CD14-positive monocyte (primary cell): Measurements from ENCODE around the gene DCLK2. TPM values are rescaled to one million over a fixed set of nuclear protein-coding genes. Genes with fewer than 3 reads are reported as not detected.

Experiments
- DNase-seq, 3 donors: peaks; one replicate each; pipeline ENCODE4 v3.0.0-alpha.2; 2011 to 2022
- H2AFZ ChIP-seq: 2 replicates; pipeline ENCODE4 v1.6.0; 2012; ENCODE audit warnings: mild to moderate bottlenecking, low read depth, low read length, inconsistent platforms; ENCODE audit not compliant: insufficient read depth, poor library complexity, severe bottlenecking
- H3K27ac ChIP-seq, 2 donors: 1 replicate in 1 of 2; 2 replicates in 1 of 2; pipeline ENCODE4 v1.5.1; 2012 to 2013; ENCODE audit warnings: low read length in 2 of 2, control low read depth in 1 of 2, inconsistent platforms in 1 of 2, low read depth in 1 of 2, mild to moderate bottlenecking in 1 of 2
- H3K27me3 ChIP-seq, 2 donors: one replicate each; pipeline versions ENCODE4 v1.6.0 to v1.6.1; 2011 to 2013; ENCODE audit warnings: low read length in 2 of 2; ENCODE audit not compliant: control insufficient read depth in 2 of 2, insufficient read depth in 2 of 2
- H3K36me3 ChIP-seq, 2 donors: replicated peaks in 1 of 2; 1 replicate in 1 of 2; 2 replicates in 1 of 2; pipeline versions ENCODE4 v1.5.1 to v1.6.1; 2012 to 2013; ENCODE audit warnings: low read length in 2 of 2, control low read depth in 1 of 2, inconsistent platforms in 1 of 2, mild to moderate bottlenecking in 1 of 2; ENCODE audit not compliant: insufficient read depth in 2 of 2, control insufficient read depth in 1 of 2
- H3K4me1 ChIP-seq, 2 donors: 1 replicate in 1 of 2; 2 replicates in 1 of 2; pipeline versions ENCODE4 v1.5.1 to v1.6.1; 2012 to 2013; ENCODE audit warnings: low read length in 2 of 2, control low read depth in 1 of 2, inconsistent platforms in 1 of 2, mild to moderate bottlenecking in 1 of 2, moderate library complexity in 1 of 2; ENCODE audit not compliant: insufficient read depth in 2 of 2, control insufficient read depth in 1 of 2
- H3K4me2 ChIP-seq: replicated peaks from 2 replicates; pipeline ENCODE3; 2012; ENCODE audit warnings: low read length, moderate library complexity, mild to moderate bottlenecking; ENCODE audit not compliant: poor library complexity, severe bottlenecking; ENCODE audit errors: extremely low read depth
- H3K4me3 ChIP-seq, 3 experiments: fragments of 200-600 bp in 1 of 3; sonication (generic) in 1 of 3; replicated peaks in 1 of 3; 1 replicate in 2 of 3; 2 replicates in 1 of 3; pipeline ENCODE4 v1.5.1; 2011 to 2013; ENCODE audit warnings: low read length in 3 of 3, mild to moderate bottlenecking in 3 of 3, control low read depth in 2 of 3, low read depth in 2 of 3, inconsistent platforms in 1 of 3, moderate library complexity in 1 of 3
- H3K79me2 ChIP-seq: 2 replicates; pipeline ENCODE4 v1.6.0; 2012; ENCODE audit warnings: mild to moderate bottlenecking, control low read depth, inconsistent platforms, low read length, moderate library complexity; ENCODE audit not compliant: insufficient read depth
- H3K9ac ChIP-seq: 2 replicates; pipeline ENCODE4 v1.6.0; 2017; ENCODE audit warnings: low read length, mild to moderate bottlenecking; ENCODE audit not compliant: insufficient read depth, poor library complexity, severe bottlenecking
- H3K9me3 ChIP-seq, 2 donors: replicated peaks in 1 of 2; 1 replicate in 1 of 2; 2 replicates in 1 of 2; pipeline versions ENCODE4 v1.5.1 to v1.6.1; 2012 to 2013; ENCODE audit warnings: low read length in 2 of 2, control low read depth in 1 of 2; ENCODE audit not compliant: control insufficient read depth in 1 of 2, insufficient read depth in 1 of 2
- H4K20me1 ChIP-seq: 2 replicates; pipeline ENCODE4 v1.6.0; 2012; ENCODE audit warnings: mild to moderate bottlenecking, low read length, control low read depth, moderate library complexity; ENCODE audit not compliant: insufficient read depth
- H3K27ac Mint-ChIP-seq, 7 donors: one replicate each; pipeline ENCODE4 v1.8.0; 2020; ENCODE audit warnings: mild to moderate bottlenecking in 7 of 7, mixed read lengths in 7 of 7, moderate library complexity in 6 of 7, inconsistent platforms in 2 of 7
- H3K27me3 Mint-ChIP-seq, 3 donors: one replicate each; pipeline ENCODE4 v1.8.0; 2021 to 2022; ENCODE audit warnings: low read depth in 3 of 3, mild to moderate bottlenecking in 3 of 3, mixed read lengths in 3 of 3, moderate library complexity in 3 of 3, inconsistent platforms in 1 of 3
- H3K36me3 Mint-ChIP-seq, 2 donors: one replicate each; pipeline ENCODE4 v1.8.0; 2020; ENCODE audit warnings: mixed read lengths in 2 of 2, inconsistent platforms in 1 of 2, mild to moderate bottlenecking in 1 of 2
- H3K4me1 Mint-ChIP-seq: one replicate; pipeline ENCODE4 v1.8.0; 2020; ENCODE audit warnings: mild to moderate bottlenecking, mixed read lengths
- H3K4me3 Mint-ChIP-seq, 2 donors: one replicate each; pipeline ENCODE4 v1.8.0; 2020; ENCODE audit warnings: mild to moderate bottlenecking in 2 of 2, mixed read lengths in 2 of 2, moderate library complexity in 1 of 2
- H3K9me3 Mint-ChIP-seq, 7 donors: one replicate each; pipeline ENCODE4 v1.8.0; 2020 to 2022; ENCODE audit warnings: mixed read lengths in 7 of 7, mild to moderate bottlenecking in 6 of 7, moderate library complexity in 6 of 7, inconsistent platforms in 2 of 7
- CTCF ChIP-seq: fragments of 200-600 bp; IDR thresholded peaks from one replicate; pipeline ENCODE4 v1.8.0; 2022; ENCODE audit warnings: antibody characterized with exemption, mild to moderate bottlenecking
- WGBS: methylation state at CpG from one replicate; pipeline ENCODE4 v1.1.5; 2013; ENCODE audit warnings: missing lambda C conversion rate; ENCODE audit not compliant: insufficient coverage; 5-methylcytosine and 5-hydroxymethylcytosine counted together
- intact Hi-C, 2 donors: fragments of 100-400 bp; cut with micrococcal nuclease; formaldehyde crosslinking; loops; one replicate each; pipeline versions ENCODE4 v1.15.0 to v1.15.1; 2023
- polyA plus RNA-seq, 3 donors: library from polyadenylated mRNA; depleted of rRNA in 1 of 3; unstranded in 2 of 3; stranded (reverse) in 1 of 3; fragments of 300-500 nt in 2 of 3; fragments of >200 nt in 1 of 3; fragmentation: Illumina TruSeq in 2 of 3; gene quantifications; 1 replicate in 2 of 3; 2 replicates in 1 of 3; pipeline ENCODE4 v1.2.3, GENCODE V29; 2012 to 2021

Gene DCLK2
- polyA plus RNA-seq, 3 donors = 0.13 TPM; not detected in 2

- H3K4me3 Mint-ChIP-seq = no peak overlapping the region
- H3K27ac Mint-ChIP-seq = no peak overlapping the region
- Histone ChIP-seq H3K27ac (no peak overlapping the region), H3K36me3 (no peaks in the 10 kb centered on the region), H3K79me2 (no peaks in the 10 kb centered on the region), H3K9me3 (no peaks in the 10 kb centered on the region), H3K4me2 (no peak overlapping the region), H3K27me3 (no peaks in the 10 kb centered on the region), H2AFZ (no peak overlapping the region), H3K9ac (no peak overlapping the region), H4K20me1 (no peaks in the 10 kb centered on the region), H3K4me1 (no peaks in the 10 kb centered on the region), H3K4me3 (no peak overlapping the region)
- no peak for TF ChIP-seq CTCF
- intact Hi-C loops = no loop called here
- H3K9me3 Mint-ChIP-seq = peaks cover 0 to 4% (median 0%) of the 10 kb centered on the region in 7 donors
- H3K27me3 Mint-ChIP-seq = peaks cover 0 to 3% (median 0%) of the 10 kb centered on the region in 3 donors
- no peak for DNase-seq
- WGBS = no CpG with 5 or more reads among the region's 4 CpGs
- H3K36me3 Mint-ChIP-seq = no peaks in the 10 kb centered on the region
- peaks cover 9% of the 10 kb centered on the region for H3K4me1 Mint-ChIP-seq
Measured at GRCh38 chr4:150178161-150178560, 99.9 kb downstream of the DCLK2 start.

- intact Hi-C loops = no loop called here
- no peak overlapping the region for H3K4me3 Mint-ChIP-seq
- Histone ChIP-seq H3K4me1 (no peaks in the 10 kb centered on the region), H2AFZ (no peak overlapping the region), H3K27ac (no peak overlapping the region), H3K27me3 (no peaks in the 10 kb centered on the region), H3K9me3 (peaks cover 0 to 2% of the 10 kb centered on the region in 2 donors), H3K36me3 (no peaks in the 10 kb centered on the region), H3K4me3 (no peak overlapping the region), H3K4me2 (no peak overlapping the region), H3K9ac (no peak overlapping the region), H4K20me1 (no peaks in the 10 kb centered on the region), H3K79me2 (no peaks in the 10 kb centered on the region)
- H3K9me3 Mint-ChIP-seq = peaks cover 0 to 15% (median 10%) of the 10 kb centered on the region in 7 donors
- no peak for TF ChIP-seq CTCF
- no peak for DNase-seq
- peaks cover 0 to 3% (median 2%) of the 10 kb centered on the region in 3 donors for H3K27me3 Mint-ChIP-seq
- no peaks in the 10 kb centered on the region for H3K4me1 Mint-ChIP-seq
- no peak overlapping the region for H3K27ac Mint-ChIP-seq
- H3K36me3 Mint-ChIP-seq = peaks cover 0 to 3% of the 10 kb centered on the region in 2 donors
Measured at GRCh38 chr4:150181536-150181935, 103.3 kb downstream of the DCLK2 start.
